Activated CD4-positive, alpha-beta T cell treated with anti-CD3 and anti-CD28 coated beads, Interleukin-2, Interleukin-6, amounts not matched to agents 100 ng/mL and 50 ng/mL, durations not matched to agents 16 hours and 8 hours (primary cell): ENCODE data around the gene DPF3.

Experiments used
- DNase-seq: peaks from one replicate; pipeline ENCODE4 v3.0.0-alpha.2; 2020

Gene DPF3

GRCh38 chr14:72634691-72635616 lies 258.9 kb downstream of the DPF3 start:
- DNase-seq: no peak

DNA sequence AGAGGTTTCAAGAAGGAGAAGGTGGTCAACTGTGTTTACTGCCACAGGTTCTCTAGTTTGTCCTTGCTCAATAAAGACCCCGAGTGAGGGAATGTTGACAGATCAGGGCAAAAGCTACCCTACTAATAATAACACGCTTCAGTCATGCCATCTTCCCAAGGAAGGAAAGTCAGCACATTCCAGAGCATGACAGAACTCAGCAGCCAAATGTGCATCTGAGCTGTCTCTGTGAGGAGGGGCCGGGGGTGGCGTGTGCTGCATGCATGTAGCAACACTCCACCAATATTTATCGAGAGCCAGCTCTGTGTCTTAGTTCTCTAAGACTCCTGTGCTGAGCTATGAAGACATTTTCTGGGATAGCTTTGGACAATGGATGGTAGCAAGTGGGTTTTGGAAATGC lies 260.4 kb downstream of the DPF3 start:
- DNase-seq: no peak

DNA sequence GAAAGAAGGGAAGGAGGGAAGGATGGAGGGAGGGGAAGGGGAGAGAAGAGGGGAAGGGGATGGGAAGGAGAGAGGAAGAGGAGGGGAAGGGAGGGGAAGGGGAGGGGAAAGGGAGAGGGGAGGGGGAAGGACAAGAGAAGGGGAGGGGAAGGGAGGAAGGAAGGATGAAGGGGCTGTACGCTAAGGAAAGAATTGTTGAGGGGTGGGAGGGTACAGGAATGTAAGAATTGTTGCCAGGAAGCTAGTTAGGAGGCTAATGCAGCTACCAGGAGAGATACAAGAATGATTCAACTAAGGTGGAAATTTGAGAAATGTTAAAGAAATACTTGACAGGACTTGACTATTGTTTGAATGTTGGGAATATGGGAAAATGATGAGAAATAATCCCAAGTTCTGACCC lies 261.2 kb downstream of the DPF3 start:
- no peak for DNase-seq

DNA sequence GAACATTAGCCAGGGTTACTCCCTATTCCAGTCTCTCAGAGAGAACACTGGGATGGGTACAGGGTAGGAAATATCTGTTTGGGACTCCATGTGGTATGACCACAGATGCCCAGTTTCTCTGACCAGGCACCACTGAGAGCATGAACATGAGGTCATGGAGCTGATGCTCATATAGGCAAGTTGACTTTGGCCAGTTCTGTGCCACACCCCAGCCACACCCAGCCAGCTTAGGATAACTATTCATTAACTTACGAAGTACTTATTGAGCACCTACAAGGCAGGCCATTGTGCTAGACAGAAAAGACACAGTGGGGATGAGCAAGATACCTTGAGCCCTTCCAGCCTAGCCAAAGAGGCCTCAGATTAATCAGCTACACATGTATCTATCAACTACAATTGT lies 262.5 kb downstream of the DPF3 start:
- no peak for DNase-seq

DNA sequence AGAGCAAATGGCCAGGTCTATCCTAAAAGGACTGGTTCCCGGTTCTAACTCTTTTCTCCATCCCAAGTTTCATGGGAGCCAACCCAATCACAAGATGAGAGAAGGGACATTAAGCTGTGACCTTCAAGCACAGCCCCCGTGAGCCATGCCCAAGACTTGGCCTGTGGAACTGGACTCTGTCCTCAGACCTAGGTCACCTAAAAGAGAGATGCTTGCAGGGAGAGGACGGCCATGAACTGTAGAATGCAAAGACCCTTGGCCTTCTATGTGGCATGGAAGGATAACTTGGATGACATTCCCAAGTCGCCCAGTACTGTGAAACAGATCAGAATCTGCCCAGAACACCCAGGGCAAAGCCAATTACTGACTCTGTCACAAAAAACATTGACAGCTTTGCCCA lies 263.5 kb downstream of the DPF3 start:
- no peak for DNase-seq

DNA sequence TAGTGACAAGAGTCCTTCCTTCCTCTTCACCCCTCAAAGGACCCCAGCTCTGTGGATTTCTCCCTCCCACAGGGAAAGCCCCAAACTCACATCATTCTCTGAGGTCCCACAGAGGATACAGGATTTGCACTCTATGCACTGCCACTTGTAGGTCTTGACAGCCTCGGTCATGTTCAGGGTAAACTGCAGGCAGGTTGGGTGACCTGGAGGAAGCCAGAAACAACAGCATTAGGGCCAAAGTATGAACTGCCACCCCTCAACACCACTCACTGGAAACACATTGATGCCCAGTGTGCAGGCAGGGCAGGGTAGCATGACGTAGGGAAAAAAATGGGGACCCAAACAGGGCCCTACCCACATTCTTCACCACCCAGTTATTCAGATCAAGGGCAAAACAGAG lies 264.4 kb downstream of the DPF3 start:
- no peak for DNase-seq

GRCh38 chr14:72625689-72626088 lies 268.2 kb downstream of the DPF3 start:
- DNase-seq: no peak

GRCh38 chr14:72621387-72622065 lies 272.4 kb downstream of the DPF3 start:
- no peak for DNase-seq

DNA sequence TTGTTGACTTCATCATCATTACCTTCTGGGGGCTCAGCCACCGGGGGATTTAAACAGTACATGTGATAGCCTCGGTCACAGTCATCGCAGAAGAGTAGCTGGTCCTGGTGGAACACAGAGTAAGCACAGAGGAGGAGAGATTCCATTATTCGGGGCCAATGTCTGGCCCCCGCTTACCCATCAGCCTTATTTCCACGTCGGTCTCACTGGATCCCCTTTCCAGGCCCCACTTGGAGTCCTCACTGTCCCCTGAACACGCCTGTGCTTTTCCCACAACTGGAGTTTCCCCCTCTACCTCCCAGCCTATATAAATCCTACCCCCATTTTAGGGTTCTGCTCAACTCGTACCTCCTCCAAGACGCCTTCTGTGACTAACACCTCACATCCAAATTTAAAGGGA lies 274.0 kb downstream of the DPF3 start:
- no peak for DNase-seq

DNA sequence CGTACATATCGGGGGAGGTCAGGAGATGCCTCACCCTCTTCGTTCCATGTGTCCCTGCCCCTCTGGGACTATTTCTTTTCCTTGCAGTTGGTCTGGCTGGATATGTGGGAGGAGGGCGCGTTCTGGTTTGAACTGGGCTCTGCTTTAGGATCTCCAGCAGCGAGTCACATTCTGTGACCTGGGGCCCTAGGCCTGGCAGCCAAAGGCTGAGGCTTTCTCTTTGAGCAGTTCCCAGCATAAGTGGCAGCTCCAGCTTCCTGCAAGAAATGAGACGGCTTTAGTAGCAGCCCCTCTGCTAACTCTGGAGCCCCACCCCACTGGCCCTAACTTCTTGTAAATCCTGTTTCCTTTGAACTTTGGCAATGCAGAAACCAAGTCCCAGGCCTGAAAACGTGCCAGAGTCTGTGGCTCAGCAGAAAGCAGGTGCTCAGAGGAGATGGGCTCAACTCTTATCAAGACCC lies 274.8 kb downstream of the DPF3 start:
- no peak for DNase-seq

DNA sequence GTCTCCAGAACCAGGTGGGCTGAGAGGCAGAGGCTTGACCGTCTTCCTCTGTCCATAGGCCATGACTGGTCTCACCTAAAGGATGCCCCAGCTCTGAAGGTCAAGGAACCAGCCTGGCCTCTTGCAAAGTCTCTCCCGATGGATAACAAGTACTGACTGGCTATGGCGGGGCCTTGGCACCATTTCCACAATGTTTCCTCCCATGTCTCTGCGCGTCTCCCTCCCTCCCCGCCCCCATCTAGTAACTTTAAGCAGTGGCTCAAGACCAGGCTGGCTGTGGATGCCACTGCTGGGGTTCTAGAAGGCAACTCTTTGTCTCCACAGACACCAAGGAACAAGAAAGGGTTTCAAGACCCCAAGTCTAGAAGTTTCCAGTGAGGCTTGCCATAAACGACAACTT lies 275.5 kb downstream of the DPF3 start:
- no peak for DNase-seq

DNA sequence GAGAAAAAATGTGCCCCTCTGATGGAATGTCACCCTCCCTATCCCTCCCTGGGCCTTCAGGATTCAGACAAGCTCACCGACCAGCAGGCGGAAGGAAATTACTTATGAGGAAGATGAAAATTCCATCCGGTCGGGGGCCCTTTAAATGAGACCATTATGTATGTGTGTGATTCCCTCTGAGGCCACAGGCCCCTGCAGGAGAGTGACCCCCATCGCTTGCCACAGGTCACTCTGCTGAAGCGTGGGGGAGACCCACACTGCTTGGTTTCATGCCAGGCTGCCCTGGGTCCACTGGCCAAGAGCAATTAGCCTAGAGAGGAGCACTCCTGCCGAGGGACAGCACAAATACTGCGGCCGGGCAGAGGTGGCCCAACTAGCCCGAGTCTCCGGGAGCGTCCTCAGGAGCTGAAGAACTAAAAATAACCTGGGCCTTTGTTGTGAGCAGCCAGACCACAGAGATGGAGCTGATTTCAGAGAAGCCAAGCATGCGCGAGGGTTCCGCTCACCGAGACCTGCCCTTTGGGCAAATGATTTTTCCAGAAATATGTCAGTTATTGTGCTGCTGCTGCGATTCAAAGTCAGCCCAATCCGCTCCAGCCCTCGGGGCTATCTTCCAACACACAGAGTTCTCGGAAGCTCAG lies 276.4 kb downstream of the DPF3 start:
- no peak for DNase-seq

- no peak for DNase-seq
Measured at GRCh38 chr14:72616811-72617210, 277.1 kb downstream of the DPF3 start.

DNA sequence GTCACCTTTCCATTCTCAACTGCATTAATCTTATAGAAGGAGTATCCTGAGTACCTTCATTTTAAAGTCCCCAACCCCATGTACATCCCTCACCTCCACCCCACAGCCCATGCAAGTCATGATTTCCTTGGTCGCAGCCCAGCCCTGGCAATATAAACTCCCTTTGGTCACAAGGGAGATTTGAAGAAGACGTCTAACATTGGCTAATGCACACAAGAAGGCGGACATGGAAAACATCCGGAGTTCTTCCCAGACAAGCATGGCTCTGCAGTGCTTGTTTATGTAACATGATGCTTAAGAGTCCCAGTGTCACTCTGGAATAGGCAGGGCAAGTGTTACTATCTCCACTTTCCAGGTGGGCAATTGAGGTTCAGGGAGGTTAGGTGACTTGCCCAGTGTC lies 277.6 kb downstream of the DPF3 start:
- no peak for DNase-seq

GRCh38 chr14:72615451-72616121 lies 278.3 kb downstream of the DPF3 start:
- DNase-seq: no peak

DNA sequence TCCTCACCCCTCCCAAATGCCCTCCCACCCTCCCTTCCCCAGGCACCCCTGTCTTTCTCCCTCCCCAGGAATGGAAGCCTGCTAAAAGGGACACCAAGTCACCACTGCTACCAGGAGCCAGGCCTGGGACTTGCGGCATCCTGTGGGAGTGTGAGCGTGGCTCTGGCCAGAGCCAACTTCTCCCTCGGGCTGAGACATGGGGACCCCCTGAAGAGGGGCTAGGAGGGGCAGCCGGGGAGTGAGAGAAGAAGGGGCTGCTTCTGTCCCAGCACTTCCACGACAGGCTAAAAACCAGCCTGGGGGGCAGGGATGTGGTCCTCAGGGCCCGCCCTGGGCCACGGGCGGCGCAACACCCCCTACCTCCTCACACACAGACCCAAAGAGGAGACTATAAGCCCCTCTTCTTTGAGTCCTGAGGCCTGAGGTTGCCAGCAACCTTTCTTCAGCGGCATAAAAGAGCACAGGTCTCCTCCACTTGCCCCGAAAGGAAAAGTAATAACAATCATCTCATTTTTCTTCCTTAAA lies 278.9 kb downstream of the DPF3 start:
- DNase-seq: no peak

DNA sequence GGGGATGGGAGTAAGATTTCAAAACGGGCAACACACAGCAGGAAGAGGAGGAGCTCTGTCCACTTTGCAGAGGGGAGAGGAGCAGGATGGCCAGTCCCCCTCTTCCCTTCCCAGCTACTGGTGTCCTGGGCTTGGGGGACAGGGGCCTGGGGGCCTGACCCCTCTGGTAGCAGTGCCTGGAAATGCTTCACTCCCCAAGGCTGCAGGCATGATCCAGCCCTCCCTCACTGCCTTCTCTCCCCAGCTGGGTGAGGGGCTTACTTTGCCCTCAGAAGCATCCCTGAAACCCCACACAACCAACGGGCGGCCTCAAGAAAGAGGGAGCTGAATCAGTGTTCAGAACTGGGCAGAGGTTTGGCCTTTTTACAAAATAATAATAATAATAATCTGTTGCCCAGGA lies 279.5 kb downstream of the DPF3 start:
- DNase-seq: no peak

DNA sequence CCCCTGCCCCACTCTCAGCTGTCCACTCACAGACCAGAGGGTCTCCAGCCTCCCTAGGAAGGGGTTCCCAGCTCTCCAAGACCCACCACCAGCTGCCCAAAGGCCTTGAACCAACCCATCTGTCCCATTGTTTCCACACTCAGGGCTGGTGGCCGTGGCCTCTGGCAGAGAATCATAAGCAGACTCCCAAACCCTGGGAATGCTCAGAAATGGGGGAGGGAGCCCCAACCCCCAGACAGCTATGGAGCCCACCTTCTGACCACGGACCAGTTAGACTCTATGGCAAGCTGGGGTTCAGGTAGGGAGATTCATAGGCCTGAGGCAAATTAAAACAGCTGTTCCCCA lies 280.0 kb downstream of the DPF3 start:
- DNase-seq: no peak

- DNase-seq: no peak
Measured at GRCh38 chr14:72613231-72613974, 280.5 kb downstream of the DPF3 start.

GRCh38 chr14:72612041-72612440 lies 281.9 kb downstream of the DPF3 start:
- DNase-seq: no peak

DNA sequence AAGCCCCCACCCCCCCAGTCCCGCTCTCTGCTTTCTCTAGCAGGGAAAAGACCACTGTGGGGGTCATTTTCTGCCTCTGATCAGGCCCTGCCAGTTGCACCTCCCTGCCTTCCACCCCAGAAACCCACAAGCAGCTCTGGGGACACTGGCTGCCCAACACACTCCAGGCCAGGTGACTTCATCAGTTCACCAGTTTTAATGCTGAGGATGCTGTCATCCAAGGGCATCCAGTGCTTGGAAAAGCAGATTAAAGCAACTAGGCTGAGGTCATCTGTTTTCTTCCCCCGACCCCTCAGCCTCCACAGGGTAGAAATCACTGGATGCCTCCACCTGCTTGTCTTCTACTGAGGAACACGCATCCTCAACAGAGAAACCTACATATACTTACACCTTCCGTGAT lies 282.4 kb downstream of the DPF3 start:
- DNase-seq: no peak

DNA sequence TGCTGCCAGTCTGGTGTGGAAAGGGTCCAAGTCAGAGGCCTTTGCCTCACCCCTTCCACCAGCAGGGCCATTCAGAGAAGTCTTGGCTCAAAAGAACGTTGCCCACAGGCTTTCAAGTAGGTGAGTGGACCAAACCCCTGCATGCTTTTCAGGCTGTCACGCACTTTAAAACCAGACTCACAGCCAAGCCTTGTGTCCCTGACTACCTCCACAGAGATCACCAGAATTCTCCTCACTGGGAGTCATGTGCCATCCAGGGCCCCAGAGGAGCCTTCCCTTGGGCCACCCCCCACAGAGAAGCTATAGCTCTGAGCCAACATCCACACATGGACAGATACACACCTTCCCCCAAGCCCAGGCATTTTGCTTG lies 283.1 kb downstream of the DPF3 start:
- no peak for DNase-seq
